Measurements from ENCODE around the gene GAS6. TPM values are rescaled to one million over a fixed set of nuclear protein-coding genes. Genes with fewer than 3 reads are reported as not detected.

Gene GAS6
- polyA plus RNA-seq, 1 experiment: 374 TPM

GRCh38 chr13:113902481-113902880 lies 38.6 kb upstream of the GAS6 start:
- CTCF ChIA-PET: no interaction called here

GRCh38 chr13:113901642-113902041 lies 37.8 kb upstream of the GAS6 start:
- Histone ChIP-seq H3K27me3 (ENCODE audit: control insufficient read depth, insufficient read depth, low read length) (no peaks in the 10 kb centered on the region), H3K36me3 (ENCODE audit: control insufficient read depth, insufficient read depth, low read length) (no peaks in the 10 kb centered on the region), H3K4me3 (ENCODE audit: low read depth, low read length) (no peak overlapping the region)
- TF ChIP-seq CTCF (IDR thresholded peaks at IDR 0.05; ENCODE audit: insufficient read depth, low read depth, low read length): no peak
- DNase-seq (ENCODE audit: low read depth): no peak
- ChIA-PET POLR2A (no interaction called here), CTCF (no interaction called here)

More at GRCh38 chr13:113902481-113902880, 38.6 kb upstream of the GAS6 start:
- Histone ChIP-seq H3K36me3 (ENCODE audit: control insufficient read depth, insufficient read depth, low read length) (no peaks in the 10 kb centered on the region), H3K4me3 (ENCODE audit: low read depth, low read length) (no peak overlapping the region), H3K27me3 (ENCODE audit: control insufficient read depth, insufficient read depth, low read length) (no peaks in the 10 kb centered on the region)
- POLR2A ChIA-PET: no interaction called here
- no peak for DNase-seq (ENCODE audit: low read depth)
- TF ChIP-seq CTCF (IDR thresholded peaks at IDR 0.05; ENCODE audit: insufficient read depth, low read depth, low read length): no peak

- DNase-seq (ENCODE audit: low read depth): no peak
- Histone ChIP-seq H3K4me3 (ENCODE audit: low read depth, low read length) (no peak overlapping the region), H3K27me3 (ENCODE audit: control insufficient read depth, insufficient read depth, low read length) (no peaks in the 10 kb centered on the region), H3K36me3 (ENCODE audit: control insufficient read depth, insufficient read depth, low read length) (no peaks in the 10 kb centered on the region)
- ChIA-PET POLR2A (no interaction called here), CTCF (no interaction called here)
- no peak for TF ChIP-seq CTCF (IDR thresholded peaks at IDR 0.05; ENCODE audit: insufficient read depth, low read depth, low read length)
Observed at GRCh38 chr13:113901231-113901630, 37.4 kb upstream of the GAS6 start.

GRCh38 chr13:113900646-113901045 lies 36.8 kb upstream of the GAS6 start:
- no peak for TF ChIP-seq CTCF (IDR thresholded peaks at IDR 0.05; ENCODE audit: insufficient read depth, low read depth, low read length)
- ChIA-PET CTCF (no interaction called here), POLR2A (no interaction called here)
- no peaks in the 10 kb centered on the region for H3K27me3 ChIP-seq (ENCODE audit: control insufficient read depth, insufficient read depth, low read length)
- H3K36me3 ChIP-seq (ENCODE audit: control insufficient read depth, insufficient read depth, low read length): no peaks in the 10 kb centered on the region
- no peak for DNase-seq (ENCODE audit: low read depth)
- no peak overlapping the region for H3K4me3 ChIP-seq (ENCODE audit: low read depth, low read length)

GRCh38 chr13:113898391-113898790 lies 34.5 kb upstream of the GAS6 start:
- Histone ChIP-seq H3K36me3 (ENCODE audit: control insufficient read depth, insufficient read depth, low read length) (no peaks in the 10 kb centered on the region), H3K4me3 (ENCODE audit: low read depth, low read length) (no peak overlapping the region), H3K27me3 (ENCODE audit: control insufficient read depth, insufficient read depth, low read length) (no peaks in the 10 kb centered on the region)
- TF ChIP-seq CTCF (IDR thresholded peaks at IDR 0.05; ENCODE audit: insufficient read depth, low read depth, low read length): no peak
- DNase-seq (ENCODE audit: low read depth): no peak
- ChIA-PET POLR2A (no interaction called here), CTCF (no interaction called here)

Data from BJ (cell line).